ENCODE measurements around the gene ASB16. TPM values are rescaled to one million over a fixed set of nuclear protein-coding genes. Genes with fewer than 3 reads are reported as not detected.

The ASB16 gene
- total and polyA plus RNA-seq, 10 of the 15 experiments (the other 5 are each of a cell fraction or from before 2014, with no cell fraction given), result 0.07 to 1.1 (median 0.44) TPM; not detected in 5

GRCh38 chr17:44134752-44135568 lies 35.5 kb upstream of the ASB16 start:
- intact Hi-C loops (cut with micrococcal nuclease; ENCODE audit: unreplicated experiment) (no loop called here), in situ Hi-C loops (cut with MboI) (no loop called here)
- no peaks in the 10 kb centered on the region; a peak in 1 of 4 replicates for H3K27me3 ChIP-seq (replicated peaks in 1 of 2; ENCODE audit: control insufficient read depth in 2 of 2, insufficient read depth in 2 of 2, low read length in 1 of 2)
- SMC1A ChIA-PET (ENCODE audit: uncharacterized antibody, unreplicated experiment), result interaction anchor here (0.6 kb wide), 1 partner anchor 192 kb away, joined by 3 read pairs; no protein-coding TSS in a partner anchor
- H3K4me1 ChIP-seq (ENCODE audit: control insufficient read depth, insufficient read depth, low read length), result peaks cover 15% of the 10 kb centered on the region
- CTCF ChIA-PET, result interaction anchor here (0.7 kb wide), 1 partner anchor 11 kb away, joined by 5 read pairs; the partner anchor contains the start of gene HDAC5
- no peaks in the 10 kb centered on the region for H3K79me2 ChIP-seq (ENCODE audit: control insufficient read depth, insufficient read depth, low read length)
- no peak for ATAC-seq
- H3K9ac ChIP-seq (ENCODE audit: control insufficient read depth, insufficient read depth, low read length), result no peak overlapping the region
- H3K27ac ChIP-seq (ENCODE audit: control insufficient read depth, insufficient read depth), result no peak overlapping the region
- RAD21 ChIA-PET (ENCODE audit: unreplicated experiment), result interaction anchor here (0.7 to 1.4 kb wide), 2 partner anchors 12 to 218 kb away, joined by 3 to 5 read pairs; partner anchors contain the start of gene HDAC5
- TF ChIP-seq BCL11A (IDR thresholded peaks at IDR 0.05; ENCODE audit: low read depth, low read length) (no peak), NBN (IDR thresholded peaks at IDR 0.05) (no peak), CREB1 (IDR thresholded peaks at IDR 0.05; ENCODE audit: low read depth) (no peak), SUZ12 (IDR thresholded peaks at IDR 0.05; ENCODE audit: unreplicated experiment) (no peak), PML (IDR thresholded peaks at IDR 0.05; ENCODE audit: low read length) (no peak), CEBPZ (IDR thresholded peaks at IDR 0.05; ENCODE audit: low read depth, low read length) (no peak), MYB (IDR thresholded peaks at IDR 0.05; ENCODE audit: borderline replicate concordance, low read depth, low read length) (no peak), HDAC6 (IDR thresholded peaks at IDR 0.05; ENCODE audit: unreplicated experiment) (no peak), CBX3 (IDR thresholded peaks at IDR 0.05; ENCODE audit: borderline replicate concordance, low read depth) (no peak), MLLT1 (IDR thresholded peaks at IDR 0.05) (no peak), TARDBP (IDR thresholded peaks at IDR 0.05; ENCODE audit: borderline replicate concordance) (no peak), FOXK2 (IDR thresholded peaks at IDR 0.05) (no peak), SP1 (IDR thresholded peaks at IDR 0.05; ENCODE audit: low read depth, low read length) (no peak), EED (IDR thresholded peaks at IDR 0.05; ENCODE audit: low read depth) (no peak)
- TF ChIP-seq, protein P1, sequence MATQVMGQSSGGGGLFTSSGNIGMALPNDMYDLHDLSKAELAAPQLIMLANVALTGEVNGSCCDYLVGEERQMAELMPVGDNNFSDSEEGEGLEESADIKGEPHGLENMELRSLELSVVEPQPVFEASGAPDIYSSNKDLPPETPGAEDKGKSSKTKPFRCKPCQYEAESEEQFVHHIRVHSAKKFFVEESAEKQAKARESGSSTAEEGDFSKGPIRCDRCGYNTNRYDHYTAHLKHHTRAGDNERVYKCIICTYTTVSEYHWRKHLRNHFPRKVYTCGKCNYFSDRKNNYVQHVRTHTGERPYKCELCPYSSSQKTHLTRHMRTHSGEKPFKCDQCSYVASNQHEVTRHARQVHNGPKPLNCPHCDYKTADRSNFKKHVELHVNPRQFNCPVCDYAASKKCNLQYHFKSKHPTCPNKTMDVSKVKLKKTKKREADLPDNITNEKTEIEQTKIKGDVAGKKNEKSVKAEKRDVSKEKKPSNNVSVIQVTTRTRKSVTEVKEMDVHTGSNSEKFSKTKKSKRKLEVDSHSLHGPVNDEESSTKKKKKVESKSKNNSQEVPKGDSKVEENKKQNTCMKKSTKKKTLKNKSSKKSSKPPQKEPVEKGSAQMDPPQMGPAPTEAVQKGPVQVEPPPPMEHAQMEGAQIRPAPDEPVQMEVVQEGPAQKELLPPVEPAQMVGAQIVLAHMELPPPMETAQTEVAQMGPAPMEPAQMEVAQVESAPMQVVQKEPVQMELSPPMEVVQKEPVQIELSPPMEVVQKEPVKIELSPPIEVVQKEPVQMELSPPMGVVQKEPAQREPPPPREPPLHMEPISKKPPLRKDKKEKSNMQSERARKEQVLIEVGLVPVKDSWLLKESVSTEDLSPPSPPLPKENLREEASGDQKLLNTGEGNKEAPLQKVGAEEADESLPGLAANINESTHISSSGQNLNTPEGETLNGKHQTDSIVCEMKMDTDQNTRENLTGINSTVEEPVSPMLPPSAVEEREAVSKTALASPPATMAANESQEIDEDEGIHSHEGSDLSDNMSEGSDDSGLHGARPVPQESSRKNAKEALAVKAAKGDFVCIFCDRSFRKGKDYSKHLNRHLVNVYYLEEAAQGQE (IDR thresholded peaks at IDR 0.05; ENCODE audit: low read depth, low read length), result no peak
- H3K36me3 ChIP-seq (ENCODE audit: control insufficient read depth in 2 of 2, insufficient read depth in 2 of 2, low read length in 1 of 2), result no peaks in the 10 kb centered on the region
- no peak overlapping the region for H2AFZ ChIP-seq (ENCODE audit: control insufficient read depth, low read depth, low read length)
- POLR2A ChIA-PET, result interaction anchor here (0.6 kb wide), 2 partner anchors 9 to 32 kb away, joined by 3 read pairs; no protein-coding TSS in a partner anchor
- no peak for FAIRE-seq
- DNase-seq (ENCODE audit: low read depth, low spot score), result no peak
- no peak overlapping the region for H3K4me2 ChIP-seq (ENCODE audit: control insufficient read depth, insufficient read depth)
- H3K9me3 ChIP-seq (replicated peaks; ENCODE audit: control insufficient read depth, insufficient read depth, low read length), result no peaks in the 10 kb centered on the region
- no peaks in the 10 kb centered on the region for H4K20me1 ChIP-seq (ENCODE audit: control insufficient read depth, insufficient read depth)
- WGBS (ENCODE audit: insufficient coverage, insufficient replicate concordance, low lambda C conversion rate, missing lambda C conversion rate), result 84% methylated on average over 8 of the region's 9 CpGs
- no peak overlapping the region for H3K4me3 ChIP-seq
- no TSS peak for BruUV-seq (replicated peaks)
